Erythroblast (primary cell): ENCODE data around the gene DLX3.

Experiments
- GATA1 ChIP-seq: IDR thresholded peaks from 2 replicates; pipeline ENCODE4 v1.6.1; 2011; ENCODE audit warnings: low read depth, mild to moderate bottlenecking, control low read depth, low read length, moderate library complexity
- POLR2A ChIP-seq: IDR thresholded peaks from 2 replicates; pipeline ENCODE4 v1.6.1; 2011; ENCODE audit warnings: mild to moderate bottlenecking, low read length

DNA sequence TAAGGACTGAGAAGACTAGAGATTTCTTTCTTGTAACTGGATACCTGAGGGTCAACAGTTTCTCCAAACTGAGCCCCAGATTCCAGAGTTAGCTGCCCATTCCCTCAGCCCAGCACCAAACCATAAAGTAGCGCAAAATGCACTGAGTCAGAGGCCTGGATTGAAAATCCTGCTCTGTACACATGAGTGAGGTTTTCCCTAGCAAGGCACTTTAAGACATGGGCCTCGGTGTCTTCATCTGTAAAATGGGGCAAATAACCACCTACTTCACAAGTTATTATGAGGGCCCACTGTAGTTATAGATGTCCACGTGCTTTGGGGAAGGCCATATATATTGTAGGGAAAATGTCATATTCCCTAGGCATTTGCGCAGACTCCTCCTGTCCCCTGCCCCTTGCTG is 36.3 kb downstream of the DLX3 start:
- TF ChIP-seq POLR2A (no peak), GATA1 (no peak)
